WTC11 (cell line): Measurements from ENCODE around the gene METTL24.

Source experiments
- ATF1 ChIP-seq: sonication (generic); formaldehyde crosslinking; IDR thresholded peaks from 2 replicates; pipeline ENCODE4 v1.8.1; 2023; ENCODE audit warnings: mild to moderate bottlenecking, moderate library complexity, missing genetic modification reagents
- CTCF ChIP-seq: fragments of 200-600 bp; IDR thresholded peaks from 2 replicates; pipeline ENCODE4 v1.8.0; 2022; ENCODE audit warnings: antibody characterized with exemption
- JUN ChIP-seq: sonication (generic); formaldehyde crosslinking; IDR thresholded peaks from 2 replicates; pipeline ENCODE4 v1.8.0; 2023; ENCODE audit warnings: mild to moderate bottlenecking, missing genetic modification reagents
- NFYB ChIP-seq: sonication (generic); formaldehyde crosslinking; conservative IDR thresholded peaks from 2 replicates; pipeline ENCODE4 v1.8.0; 2022; ENCODE audit warnings: low read depth, missing genetic modification reagents
- SP1 ChIP-seq: sonication (generic); formaldehyde crosslinking; conservative IDR thresholded peaks from 2 replicates; pipeline ENCODE4 v1.8.1; 2022; ENCODE audit warnings: missing genetic modification reagents
- TCF7 ChIP-seq: sonication (generic); formaldehyde crosslinking; IDR thresholded peaks from 2 replicates; pipeline ENCODE4 v1.8.0; 2022; ENCODE audit warnings: mild to moderate bottlenecking, low read depth, missing genetic modification reagents, moderate library complexity
- ZNF263 ChIP-seq: sonication (generic); formaldehyde crosslinking; IDR thresholded peaks from 2 replicates; pipeline ENCODE4 v1.8.1; 2022; ENCODE audit warnings: low read depth, mild to moderate bottlenecking, moderate library complexity, missing genetic modification reagents

GRCh38 chr6:110352563-110353262, 5.4 kb downstream of the METTL24 start:
- TF ChIP-seq TCF7 (CRISPR knock-in tag) (no peak), ZNF263 (CRISPR knock-in tag) (no peak), CTCF (no peak), NFYB (CRISPR knock-in tag) (no peak), JUN (CRISPR knock-in tag) (no peak), ATF1 (CRISPR knock-in tag) (no peak), SP1 (CRISPR knock-in tag) (no peak)
